ENCODE measurements around the gene CASZ1.

CASZ1 gene

DNA sequence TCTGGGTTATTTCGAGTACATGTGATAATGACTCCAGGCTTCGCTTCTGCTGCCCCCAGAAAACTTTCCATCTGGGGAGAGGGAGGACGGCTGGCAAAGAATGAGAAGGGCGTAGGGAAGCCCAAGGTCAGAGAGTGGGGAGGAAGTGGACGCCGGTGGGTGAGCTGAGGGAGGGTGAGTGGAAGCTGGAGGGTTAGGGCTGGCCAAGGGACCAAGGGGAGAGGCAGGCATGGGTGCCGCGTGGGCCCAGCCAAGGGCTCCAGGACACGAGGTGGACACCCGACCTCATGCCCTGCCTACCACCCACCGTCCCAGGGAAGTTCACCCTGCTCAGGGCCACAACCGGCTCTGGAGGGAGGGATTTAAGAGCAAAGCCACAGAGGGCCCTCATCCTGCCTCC, 75.8 kb downstream of the CASZ1 start:
- no peaks in the 10 kb centered on the region for H3K9me3 ChIP-seq (ENCODE audit: control insufficient read depth, low read length)
- H3K14ac ChIP-seq (ENCODE audit: low read length in 2 of 2), result no peak overlapping the region
- no peaks in the 10 kb centered on the region for H3K79me1 ChIP-seq (replicated peaks; ENCODE audit: low read length, poor library complexity, severe bottlenecking)
- no peak overlapping the region for H3K4me2 ChIP-seq (ENCODE audit: low read length, poor library complexity, severe bottlenecking)
- H2BK15ac ChIP-seq (ENCODE audit: low read depth, poor library complexity, severe bottlenecking), result no peak overlapping the region
- 84% methylated on average over 12 of the region's 12 CpGs for WGBS
- H4K8ac ChIP-seq (ENCODE audit: low read length), result no peak overlapping the region
- no peak overlapping the region for H4K91ac ChIP-seq (ENCODE audit: low read length)
- no peak overlapping the region for H2AFZ ChIP-seq (ENCODE audit: low read depth, low read length)
- no peak overlapping the region for H2BK12ac ChIP-seq (ENCODE audit: low read length in 2 of 2)
- H2BK120ac ChIP-seq (ENCODE audit: low read depth, low read length), result no peak overlapping the region
- no peaks in the 10 kb centered on the region for H3K4me1 ChIP-seq (ENCODE audit: control insufficient read depth, insufficient read depth, low read depth, low read length)
- no peak overlapping the region for H3K23ac ChIP-seq (ENCODE audit: low read length in 2 of 2)
- no peak overlapping the region for H3K27ac ChIP-seq (ENCODE audit: low read length, poor library complexity, severe bottlenecking)
- H2BK5ac ChIP-seq (ENCODE audit: low read depth, low read length, poor library complexity, severe bottlenecking), result no peak overlapping the region
- peaks cover 80 to 92% of the 10 kb centered on the region in 2 experiments for H3K27me3 ChIP-seq (ENCODE audit: control insufficient read depth in 1 of 2, insufficient read depth in 1 of 2, low read length in 2 of 2)
- no peak overlapping the region for H2AK5ac ChIP-seq (ENCODE audit: low read length, severe bottlenecking)
- no peaks in the 10 kb centered on the region for H3K36me3 ChIP-seq (ENCODE audit: control insufficient read depth in 1 of 2, insufficient read depth in 2 of 2, low read depth in 1 of 2, low read length in 2 of 2)
- no peak for DNase-seq
- H3K4me3 ChIP-seq (ENCODE audit: insufficient read depth in 1 of 2, low read depth in 1 of 2, low read length in 2 of 2), result no peak overlapping the region
- H3K4ac ChIP-seq (ENCODE audit: low read depth in 1 of 2, low read length in 2 of 2), result no peak overlapping the region
- H3K9ac ChIP-seq (ENCODE audit: low read length), result no peak overlapping the region
- no peak overlapping the region for H3K18ac ChIP-seq (ENCODE audit: low read depth in 1 of 2, low read length in 2 of 2)

DNA sequence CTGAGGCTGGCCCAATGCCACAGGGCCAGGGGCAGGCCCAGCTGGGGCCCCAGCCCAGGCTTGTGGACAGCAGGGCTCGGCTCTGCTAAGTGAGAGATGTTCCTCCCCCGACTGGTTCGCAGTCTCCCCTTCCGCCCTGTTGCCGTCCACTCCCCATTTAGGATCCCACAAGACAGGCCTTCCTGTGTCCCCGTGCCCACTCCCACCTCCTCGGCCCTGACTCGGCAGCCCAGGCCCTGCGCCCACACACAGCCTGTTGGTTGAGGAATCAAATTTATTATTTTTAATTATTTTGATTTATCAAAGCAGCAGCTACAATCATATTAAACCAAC, 78.4 kb downstream of the CASZ1 start:
- no peak overlapping the region for H2BK12ac ChIP-seq (ENCODE audit: low read length in 2 of 2)
- no peaks in the 10 kb centered on the region for H3K36me3 ChIP-seq (ENCODE audit: control insufficient read depth in 1 of 2, insufficient read depth in 2 of 2, low read depth in 1 of 2, low read length in 2 of 2)
- no peak for DNase-seq
- no peak overlapping the region for H3K9ac ChIP-seq (ENCODE audit: low read length)
- H3K14ac ChIP-seq (ENCODE audit: low read length in 2 of 2), result no peak overlapping the region
- H2BK15ac ChIP-seq (ENCODE audit: low read depth, poor library complexity, severe bottlenecking), result no peak overlapping the region
- 92% methylated on average over 4 of the region's 9 CpGs for WGBS
- peaks cover 85 to 97% of the 10 kb centered on the region in 2 experiments for H3K27me3 ChIP-seq (ENCODE audit: control insufficient read depth in 1 of 2, insufficient read depth in 1 of 2, low read length in 2 of 2)
- no peak overlapping the region for H3K4me3 ChIP-seq (ENCODE audit: insufficient read depth in 1 of 2, low read depth in 1 of 2, low read length in 2 of 2)
- H3K4me1 ChIP-seq (ENCODE audit: control insufficient read depth, insufficient read depth, low read depth, low read length), result peaks cover 6% of the 10 kb centered on the region
- no peak overlapping the region for H3K23ac ChIP-seq (ENCODE audit: low read length in 2 of 2)
- H2AK5ac ChIP-seq (ENCODE audit: low read length, severe bottlenecking), result no peak overlapping the region
- H4K91ac ChIP-seq (ENCODE audit: low read length), result no peak overlapping the region
- no peaks in the 10 kb centered on the region for H3K9me3 ChIP-seq (ENCODE audit: control insufficient read depth, low read length)
- H4K8ac ChIP-seq (ENCODE audit: low read length), result no peak overlapping the region
- H3K79me1 ChIP-seq (replicated peaks; ENCODE audit: low read length, poor library complexity, severe bottlenecking), result no peaks in the 10 kb centered on the region
- no peak overlapping the region for H3K4ac ChIP-seq (ENCODE audit: low read depth in 1 of 2, low read length in 2 of 2)
- no peak overlapping the region for H3K27ac ChIP-seq (ENCODE audit: low read length, poor library complexity, severe bottlenecking)
- H3K18ac ChIP-seq (ENCODE audit: low read depth in 1 of 2, low read length in 2 of 2), result no peak overlapping the region
- no peak overlapping the region for H2AFZ ChIP-seq (ENCODE audit: low read depth, low read length)
- no peak overlapping the region for H3K4me2 ChIP-seq (ENCODE audit: low read length, poor library complexity, severe bottlenecking)
- H2BK5ac ChIP-seq (ENCODE audit: low read depth, low read length, poor library complexity, severe bottlenecking), result no peak overlapping the region
- H2BK120ac ChIP-seq (ENCODE audit: low read depth, low read length), result no peak overlapping the region

DNA sequence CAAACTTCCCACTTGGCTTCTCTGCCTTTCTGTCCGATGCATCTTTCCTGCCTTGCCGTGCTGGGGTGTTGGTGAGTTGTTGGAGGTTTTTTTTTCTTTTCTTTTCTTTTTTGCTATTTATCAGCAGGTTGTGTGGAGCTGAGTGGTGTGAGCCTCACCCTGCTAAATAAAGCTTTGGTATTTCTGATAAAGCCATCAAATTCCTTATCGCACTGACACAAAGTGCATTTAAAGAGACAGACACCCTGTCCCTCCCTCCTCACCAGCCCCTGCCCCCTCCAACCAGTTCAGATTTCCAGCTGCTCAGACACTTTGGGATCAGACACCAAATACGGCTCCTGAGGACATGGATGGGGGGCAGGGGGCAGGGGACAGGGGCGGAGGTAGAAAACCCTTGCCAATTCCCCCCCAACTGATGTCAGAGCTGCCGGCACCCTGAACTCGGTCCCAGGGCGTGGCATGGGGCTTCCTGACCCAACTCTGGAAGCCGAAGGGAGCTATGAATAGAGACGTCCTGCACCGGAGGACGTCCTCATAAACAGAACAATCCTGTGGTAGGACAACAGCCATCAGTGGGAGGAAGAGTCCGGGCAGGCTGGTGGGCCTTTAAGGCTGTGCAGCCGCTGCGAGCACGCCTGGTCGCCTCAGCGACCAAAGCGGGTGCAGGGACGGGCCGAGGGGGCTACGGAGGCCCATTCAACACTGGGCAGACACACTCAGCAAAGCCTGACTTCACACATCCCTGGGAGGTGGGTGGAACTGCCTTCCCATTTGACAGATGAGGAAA, 79.0 kb downstream of the CASZ1 start:
- no peak overlapping the region for H3K4me3 ChIP-seq (ENCODE audit: insufficient read depth in 1 of 2, low read depth in 1 of 2, low read length in 2 of 2)
- H3K27ac ChIP-seq (ENCODE audit: low read length, poor library complexity, severe bottlenecking), result no peak overlapping the region
- H4K91ac ChIP-seq (ENCODE audit: low read length), result no peak overlapping the region
- H2AFZ ChIP-seq (ENCODE audit: low read depth, low read length), result no peak overlapping the region
- no peaks in the 10 kb centered on the region for H3K9me3 ChIP-seq (ENCODE audit: control insufficient read depth, low read length)
- H2BK12ac ChIP-seq (ENCODE audit: low read length in 2 of 2), result no peak overlapping the region
- H3K14ac ChIP-seq (ENCODE audit: low read length in 2 of 2), result no peak overlapping the region
- no peak overlapping the region for H2BK15ac ChIP-seq (ENCODE audit: low read depth, poor library complexity, severe bottlenecking)
- H3K4me2 ChIP-seq (ENCODE audit: low read length, poor library complexity, severe bottlenecking), result no peak overlapping the region
- H3K18ac ChIP-seq (ENCODE audit: low read depth in 1 of 2, low read length in 2 of 2), result no peak overlapping the region
- H3K79me1 ChIP-seq (replicated peaks; ENCODE audit: low read length, poor library complexity, severe bottlenecking), result no peaks in the 10 kb centered on the region
- H2AK5ac ChIP-seq (ENCODE audit: low read length, severe bottlenecking), result no peak overlapping the region
- no peaks in the 10 kb centered on the region for H3K36me3 ChIP-seq (ENCODE audit: control insufficient read depth in 1 of 2, insufficient read depth in 2 of 2, low read depth in 1 of 2, low read length in 2 of 2)
- 83% methylated on average over 20 of the region's 22 CpGs for WGBS
- peaks cover 87 to 97% of the 10 kb centered on the region in 2 experiments for H3K27me3 ChIP-seq (ENCODE audit: control insufficient read depth in 1 of 2, insufficient read depth in 1 of 2, low read length in 2 of 2)
- no peak for DNase-seq
- peaks cover 6% of the 10 kb centered on the region for H3K4me1 ChIP-seq (ENCODE audit: control insufficient read depth, insufficient read depth, low read depth, low read length)
- no peak overlapping the region for H4K8ac ChIP-seq (ENCODE audit: low read length)
- H2BK5ac ChIP-seq (ENCODE audit: low read depth, low read length, poor library complexity, severe bottlenecking), result no peak overlapping the region
- H3K23ac ChIP-seq (ENCODE audit: low read length in 2 of 2), result no peak overlapping the region
- no peak overlapping the region for H3K9ac ChIP-seq (ENCODE audit: low read length)
- H2BK120ac ChIP-seq (ENCODE audit: low read depth, low read length), result no peak overlapping the region
- H3K4ac ChIP-seq (ENCODE audit: low read depth in 1 of 2, low read length in 2 of 2), result no peak overlapping the region

DNA sequence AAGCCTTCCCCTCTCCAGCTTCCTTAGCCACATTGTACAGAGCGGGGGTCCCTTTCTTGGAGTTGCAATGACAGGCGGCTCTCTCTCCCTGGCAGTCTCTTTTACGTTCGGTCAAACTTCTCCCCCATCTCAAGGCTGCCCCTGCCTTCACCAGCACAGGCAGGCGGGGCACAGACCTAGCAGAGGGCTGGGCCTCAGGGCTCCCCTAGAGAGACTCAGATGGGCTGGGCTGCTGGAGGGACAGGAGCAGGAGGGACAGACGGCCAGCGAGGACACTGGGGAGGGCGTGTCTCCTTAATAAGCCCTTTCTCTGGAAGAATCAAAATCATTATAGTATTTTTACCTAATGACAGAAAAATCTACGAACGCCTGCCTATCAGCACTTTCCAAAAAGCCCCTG, 79.6 kb downstream of the CASZ1 start:
- Histone ChIP-seq H3K27me3 (ENCODE audit: control insufficient read depth in 1 of 2, insufficient read depth in 1 of 2, low read length in 2 of 2) (peaks cover 81 to 96% of the 10 kb centered on the region in 2 experiments), H3K23ac (ENCODE audit: low read length in 2 of 2) (no peak overlapping the region), H3K14ac (ENCODE audit: low read length in 2 of 2) (no peak overlapping the region), H3K4me1 (ENCODE audit: control insufficient read depth, insufficient read depth, low read depth, low read length) (peaks cover 6% of the 10 kb centered on the region), H4K8ac (ENCODE audit: low read length) (no peak overlapping the region), H2BK12ac (ENCODE audit: low read length in 2 of 2) (no peak overlapping the region), H3K36me3 (ENCODE audit: control insufficient read depth in 1 of 2, insufficient read depth in 2 of 2, low read depth in 1 of 2, low read length in 2 of 2) (no peaks in the 10 kb centered on the region), H3K9me3 (ENCODE audit: control insufficient read depth, low read length) (no peaks in the 10 kb centered on the region), H4K91ac (ENCODE audit: low read length) (no peak overlapping the region), H3K27ac (ENCODE audit: low read length, poor library complexity, severe bottlenecking) (no peak overlapping the region), H2AFZ (ENCODE audit: low read depth, low read length) (no peak overlapping the region), H3K9ac (ENCODE audit: low read length) (no peak overlapping the region), H3K4me3 (ENCODE audit: insufficient read depth in 1 of 2, low read depth in 1 of 2, low read length in 2 of 2) (no peak overlapping the region), H3K79me1 (replicated peaks; ENCODE audit: low read length, poor library complexity, severe bottlenecking) (no peaks in the 10 kb centered on the region), H3K4me2 (ENCODE audit: low read length, poor library complexity, severe bottlenecking) (no peak overlapping the region), H2BK15ac (ENCODE audit: low read depth, poor library complexity, severe bottlenecking) (no peak overlapping the region), H2BK5ac (ENCODE audit: low read depth, low read length, poor library complexity, severe bottlenecking) (no peak overlapping the region), H2AK5ac (ENCODE audit: low read length, severe bottlenecking) (no peak overlapping the region), H3K4ac (ENCODE audit: low read depth in 1 of 2, low read length in 2 of 2) (no peak overlapping the region), H3K18ac (ENCODE audit: low read depth in 1 of 2, low read length in 2 of 2) (no peak overlapping the region), H2BK120ac (ENCODE audit: low read depth, low read length) (no peak overlapping the region)
- WGBS, result 78% methylated on average over 4 of the region's 10 CpGs
- DNase-seq, result no peak

All from mesenchymal stem cell (in vitro differentiated cells and primary cell).